ENCODE data around the gene NPDC1.
A peak's percentile ranks its signal among the peaks of the same experiment; 100 is the strongest.

NPDC1 gene

GRCh38 chr9:137067860-137068538 lies 22.0 kb upstream of the NPDC1 start:
- Histone ChIP-seq H3K27ac (no peak overlapping the region), H3K36me3 (no peaks in the 10 kb centered on the region), H3K9me3 (no peaks in the 10 kb centered on the region), H3K27me3 (peaks cover 34% of the 10 kb centered on the region), H3K4me3 (ENCODE audit: low read depth in 1 of 2, low read length in 1 of 2) (no peak overlapping the region), H3K4me1 (ENCODE audit: control insufficient read depth in 1 of 2, insufficient read depth in 1 of 2, low read depth in 1 of 2, low read length in 1 of 2) (peaks cover 45 to 51% of the 10 kb centered on the region in 2 experiments)
- peak; percentile 88 for TF ChIP-seq CTCF (IDR thresholded peaks at IDR 0.05)

GRCh38 chr9:137066096-137066861 lies 20.3 kb upstream of the NPDC1 start:
- no peaks in the 10 kb centered on the region for H3K36me3 ChIP-seq
- H3K27ac ChIP-seq, result no peak overlapping the region
- H3K9me3 ChIP-seq, result no peaks in the 10 kb centered on the region
- no peak overlapping the region for H3K4me3 ChIP-seq (ENCODE audit: low read depth in 1 of 2, low read length in 1 of 2)
- no peak for TF ChIP-seq CTCF (IDR thresholded peaks at IDR 0.05)
- peaks cover 34% of the 10 kb centered on the region in 2 experiments for H3K4me1 ChIP-seq (ENCODE audit: control insufficient read depth in 1 of 2, insufficient read depth in 1 of 2, low read depth in 1 of 2, low read length in 1 of 2)
- peaks cover 41% of the 10 kb centered on the region for H3K27me3 ChIP-seq

DNA sequence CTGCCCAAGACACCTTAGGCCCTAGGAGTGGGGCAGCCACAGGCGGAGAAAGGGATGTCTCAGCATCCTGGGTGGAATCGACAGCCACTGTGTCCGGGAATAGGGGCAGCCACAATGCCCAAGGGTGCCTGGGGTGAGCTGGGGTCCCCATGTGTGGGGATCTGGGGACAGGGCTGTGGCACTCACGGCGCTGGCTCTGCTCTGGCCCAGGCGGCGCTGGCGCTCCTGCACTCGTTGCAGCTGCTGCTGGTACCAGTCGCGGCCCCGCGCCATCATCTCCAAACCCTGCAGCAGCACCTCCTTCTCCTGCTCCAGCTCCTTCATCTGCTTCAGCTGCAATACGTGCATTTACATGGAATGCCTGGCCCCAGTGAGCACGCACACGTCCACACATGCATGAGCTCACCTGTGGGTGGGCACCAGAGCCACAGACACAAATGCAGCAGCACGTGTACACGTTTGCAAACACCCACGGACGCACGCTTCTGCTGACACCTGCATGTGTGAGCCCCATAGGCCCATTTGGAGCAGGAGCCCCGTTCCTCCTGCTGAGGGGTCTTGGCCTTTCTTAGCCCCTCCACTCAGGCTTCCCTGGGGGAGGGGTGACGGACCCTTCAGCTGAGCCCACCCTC lies 19.5 kb upstream of the NPDC1 start:
- Histone ChIP-seq H3K36me3 (no peaks in the 10 kb centered on the region), H3K4me1 (ENCODE audit: control insufficient read depth in 1 of 2, insufficient read depth in 1 of 2, low read depth in 1 of 2, low read length in 1 of 2) (peaks cover 26% of the 10 kb centered on the region in 2 experiments), H3K4me3 (ENCODE audit: low read depth in 1 of 2, low read length in 1 of 2) (no peak overlapping the region), H3K27ac (no peak overlapping the region), H3K9me3 (no peaks in the 10 kb centered on the region), H3K27me3 (peaks cover 34% of the 10 kb centered on the region)
- no peak for TF ChIP-seq CTCF (IDR thresholded peaks at IDR 0.05)

- Histone ChIP-seq H3K4me1 (ENCODE audit: control insufficient read depth in 1 of 2, insufficient read depth in 1 of 2, low read depth in 1 of 2, low read length in 1 of 2) (peaks cover 21 to 25% of the 10 kb centered on the region in 2 experiments), H3K27ac (no peak overlapping the region), H3K9me3 (no peaks in the 10 kb centered on the region), H3K4me3 (ENCODE audit: low read depth in 1 of 2, low read length in 1 of 2) (no peak overlapping the region), H3K27me3 (peaks cover 28% of the 10 kb centered on the region), H3K36me3 (no peaks in the 10 kb centered on the region)
- no peak for TF ChIP-seq CTCF (IDR thresholded peaks at IDR 0.05)
Measured at GRCh38 chr9:137064880-137065164, 18.8 kb upstream of the NPDC1 start.

GRCh38 chr9:137064027-137064879 lies 18.3 kb upstream of the NPDC1 start:
- H3K27ac ChIP-seq, result no peak overlapping the region
- H3K27me3 ChIP-seq, result peaks cover 22% of the 10 kb centered on the region
- H3K9me3 ChIP-seq, result no peaks in the 10 kb centered on the region
- H3K4me1 ChIP-seq (ENCODE audit: control insufficient read depth in 1 of 2, insufficient read depth in 1 of 2, low read depth in 1 of 2, low read length in 1 of 2), result peaks cover 18 to 21% of the 10 kb centered on the region in 2 experiments
- TF ChIP-seq CTCF (IDR thresholded peaks at IDR 0.05), result peak; percentile 98
- H3K4me3 ChIP-seq (ENCODE audit: low read depth in 1 of 2, low read length in 1 of 2), result no peak overlapping the region
- H3K36me3 ChIP-seq, result no peaks in the 10 kb centered on the region
